ENCODE data around the gene ADAMTS5.

The ADAMTS5 gene

DNA sequence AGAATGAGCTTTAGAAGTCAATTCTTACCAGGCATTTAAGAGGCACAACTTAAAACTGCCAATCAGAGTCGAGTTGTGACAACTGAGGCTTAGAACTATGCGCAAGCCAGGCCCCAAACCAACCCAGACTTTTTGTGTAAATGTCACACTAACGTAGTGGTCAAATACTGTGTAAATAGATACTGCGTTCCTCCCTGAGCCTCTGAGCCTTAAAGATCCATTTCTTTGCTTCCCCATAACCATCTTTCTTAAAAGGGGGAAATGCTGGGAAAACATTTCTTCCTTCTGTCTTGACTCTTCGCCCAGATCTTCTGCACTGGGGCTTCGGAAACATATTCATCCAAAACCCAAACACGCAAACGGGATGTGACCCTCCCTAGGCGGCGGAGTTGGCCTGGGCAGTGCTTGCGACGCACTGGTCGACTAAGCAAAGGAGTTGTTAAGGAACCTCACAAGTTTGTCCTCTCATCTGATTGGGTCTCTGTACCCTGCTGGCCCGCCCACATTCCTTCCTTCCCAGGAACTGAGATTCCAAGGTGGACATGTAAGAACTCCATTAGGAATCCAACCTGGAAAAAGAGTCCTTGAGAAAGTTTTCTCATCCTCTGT, 2.6 kb downstream of the ADAMTS5 start:
- Histone ChIP-seq H2BK120ac (ENCODE audit: low read depth, low read length) (no peak overlapping the region), H3K9ac (ENCODE audit: low read length) (peak overlapping the region; percentile 94), H3K23ac (ENCODE audit: low read length in 2 of 2) (no peak overlapping the region), H3K14ac (ENCODE audit: low read length in 2 of 2) (no peak overlapping the region), H3K18ac (ENCODE audit: low read depth in 1 of 2, low read length in 2 of 2) (no peak overlapping the region), H3K4me2 (ENCODE audit: low read length, poor library complexity, severe bottlenecking) (peak overlapping the region; percentile 33), H3K4me1 (ENCODE audit: control insufficient read depth, insufficient read depth, low read depth, low read length) (peaks cover 1% of the 10 kb centered on the region), H3K36me3 (ENCODE audit: control insufficient read depth in 1 of 2, insufficient read depth in 2 of 2, low read depth in 1 of 2, low read length in 2 of 2) (peaks cover 5 to 9% of the 10 kb centered on the region in 2 experiments), H4K91ac (ENCODE audit: low read length) (no peak overlapping the region), H3K27me3 (ENCODE audit: control insufficient read depth in 1 of 2, insufficient read depth in 1 of 2, low read length in 2 of 2) (no peaks in the 10 kb centered on the region), H3K9me3 (ENCODE audit: control insufficient read depth, low read length) (no peaks in the 10 kb centered on the region), H2BK5ac (ENCODE audit: low read depth, low read length, poor library complexity, severe bottlenecking) (no peak overlapping the region), H3K27ac (ENCODE audit: low read length, poor library complexity, severe bottlenecking) (peak overlapping the region; percentile 47), H4K8ac (ENCODE audit: low read length) (no peak overlapping the region), H3K4ac (ENCODE audit: low read depth in 1 of 2, low read length in 2 of 2) (no peak overlapping the region), H3K4me3 (ENCODE audit: insufficient read depth in 1 of 2, low read depth in 1 of 2, low read length in 2 of 2) (peak overlapping the region; percentile 52 to 86), H2BK12ac (ENCODE audit: low read length in 2 of 2) (no peak overlapping the region), H2AK5ac (ENCODE audit: low read length, severe bottlenecking) (peak overlapping the region; percentile 18), H3K79me1 (replicated peaks; ENCODE audit: low read length, poor library complexity, severe bottlenecking) (peaks cover 8% of the 10 kb centered on the region), H2BK15ac (ENCODE audit: low read depth, poor library complexity, severe bottlenecking) (no peak overlapping the region), H2AFZ (ENCODE audit: low read depth, low read length) (no peak overlapping the region)
- peak; percentile 39 for DNase-seq
- WGBS = 85% methylated on average over 14 of the region's 14 CpGs

GRCh38 chr21:26962621-26963181, 4.2 kb downstream of the ADAMTS5 start:
- Histone ChIP-seq H4K91ac (ENCODE audit: low read length) (no peak overlapping the region), H3K23ac (ENCODE audit: low read length in 2 of 2) (no peak overlapping the region), H3K4me1 (ENCODE audit: control insufficient read depth, insufficient read depth, low read depth, low read length) (peaks cover 1% of the 10 kb centered on the region), H3K27ac (ENCODE audit: low read length, poor library complexity, severe bottlenecking) (no peak overlapping the region), H2BK15ac (ENCODE audit: low read depth, poor library complexity, severe bottlenecking) (no peak overlapping the region), H3K9ac (ENCODE audit: low read length) (peak overlapping the region; percentile 94), H3K4me2 (ENCODE audit: low read length, poor library complexity, severe bottlenecking) (peak overlapping the region; percentile 47), H3K14ac (ENCODE audit: low read length in 2 of 2) (no peak overlapping the region), H3K36me3 (ENCODE audit: control insufficient read depth in 1 of 2, insufficient read depth in 2 of 2, low read depth in 1 of 2, low read length in 2 of 2) (peaks cover 8 to 20% of the 10 kb centered on the region in 2 experiments), H2BK5ac (ENCODE audit: low read depth, low read length, poor library complexity, severe bottlenecking) (no peak overlapping the region), H2AFZ (ENCODE audit: low read depth, low read length) (no peak overlapping the region), H4K8ac (ENCODE audit: low read length) (no peak overlapping the region), H3K79me1 (replicated peaks; ENCODE audit: low read length, poor library complexity, severe bottlenecking) (peaks cover 10% of the 10 kb centered on the region), H2BK120ac (ENCODE audit: low read depth, low read length) (no peak overlapping the region), H3K4ac (ENCODE audit: low read depth in 1 of 2, low read length in 2 of 2) (no peak overlapping the region), H3K18ac (ENCODE audit: low read depth in 1 of 2, low read length in 2 of 2) (no peak overlapping the region), H3K27me3 (ENCODE audit: control insufficient read depth in 1 of 2, insufficient read depth in 1 of 2, low read length in 2 of 2) (no peaks in the 10 kb centered on the region), H3K4me3 (ENCODE audit: insufficient read depth in 1 of 2, low read depth in 1 of 2, low read length in 2 of 2) (peak overlapping the region in 1 of 2 experiments; percentile 86), H2AK5ac (ENCODE audit: low read length, severe bottlenecking) (no peak overlapping the region), H3K9me3 (ENCODE audit: control insufficient read depth, low read length) (no peaks in the 10 kb centered on the region), H2BK12ac (ENCODE audit: low read length in 2 of 2) (peak overlapping the region in 1 of 2 experiments; percentile 25)
- DNase-seq = peak; percentile 11
- WGBS = 100% methylated on average over 2 of the region's 3 CpGs

- 60% methylated on average over 4 of the region's 4 CpGs for WGBS
- H3K4me1 ChIP-seq (ENCODE audit: control insufficient read depth, insufficient read depth, low read depth, low read length) = peaks cover 1% of the 10 kb centered on the region
- H3K36me3 ChIP-seq (ENCODE audit: control insufficient read depth in 1 of 2, insufficient read depth in 2 of 2, low read depth in 1 of 2, low read length in 2 of 2) = peaks cover 9 to 30% of the 10 kb centered on the region in 2 experiments
- no peak overlapping the region for H3K4ac ChIP-seq (ENCODE audit: low read depth in 1 of 2, low read length in 2 of 2)
- H3K79me1 ChIP-seq (replicated peaks; ENCODE audit: low read length, poor library complexity, severe bottlenecking) = peaks cover 10% of the 10 kb centered on the region
- H2BK120ac ChIP-seq (ENCODE audit: low read depth, low read length) = no peak overlapping the region
- DNase-seq = no peak
- no peak overlapping the region for H2BK5ac ChIP-seq (ENCODE audit: low read depth, low read length, poor library complexity, severe bottlenecking)
- no peak overlapping the region for H3K14ac ChIP-seq (ENCODE audit: low read length in 2 of 2)
- no peak overlapping the region for H4K8ac ChIP-seq (ENCODE audit: low read length)
- H3K27ac ChIP-seq (ENCODE audit: low read length, poor library complexity, severe bottlenecking) = no peak overlapping the region
- no peak overlapping the region for H2BK12ac ChIP-seq (ENCODE audit: low read length in 2 of 2)
- no peak overlapping the region for H2AK5ac ChIP-seq (ENCODE audit: low read length, severe bottlenecking)
- no peak overlapping the region for H4K91ac ChIP-seq (ENCODE audit: low read length)
- no peak overlapping the region for H2BK15ac ChIP-seq (ENCODE audit: low read depth, poor library complexity, severe bottlenecking)
- H3K27me3 ChIP-seq (ENCODE audit: control insufficient read depth in 1 of 2, insufficient read depth in 1 of 2, low read length in 2 of 2) = no peaks in the 10 kb centered on the region
- no peak overlapping the region for H3K18ac ChIP-seq (ENCODE audit: low read depth in 1 of 2, low read length in 2 of 2)
- H3K9me3 ChIP-seq (ENCODE audit: control insufficient read depth, low read length) = no peaks in the 10 kb centered on the region
- H3K4me3 ChIP-seq (ENCODE audit: insufficient read depth in 1 of 2, low read depth in 1 of 2, low read length in 2 of 2) = peak overlapping the region in 1 of 2 experiments; percentile 86
- H3K9ac ChIP-seq (ENCODE audit: low read length) = peak overlapping the region; percentile 94
- H3K4me2 ChIP-seq (ENCODE audit: low read length, poor library complexity, severe bottlenecking) = no peak overlapping the region
- H3K23ac ChIP-seq (ENCODE audit: low read length in 2 of 2) = no peak overlapping the region
- no peak overlapping the region for H2AFZ ChIP-seq (ENCODE audit: low read depth, low read length)
Observed at GRCh38 chr21:26961698-26962097, 5.2 kb downstream of the ADAMTS5 start.

DNA sequence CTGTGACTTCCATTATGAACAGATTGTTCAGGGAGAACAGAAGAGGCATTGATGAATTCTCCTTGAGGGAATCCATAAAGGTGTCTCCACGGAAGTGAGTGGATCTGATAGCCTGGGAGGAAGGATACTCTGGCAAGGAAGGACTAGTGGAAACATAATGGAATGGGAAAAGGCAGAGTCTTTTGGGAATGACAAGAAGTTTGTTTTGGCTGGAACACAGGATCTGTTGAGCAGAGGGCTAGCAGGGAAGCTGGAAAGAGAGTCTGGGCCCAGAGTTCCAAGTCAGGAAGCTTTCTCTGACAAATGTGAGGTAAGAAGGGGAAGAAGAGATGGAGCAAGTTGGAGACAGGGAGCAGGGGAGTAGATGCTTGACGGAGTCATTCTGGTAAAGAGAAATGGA, 8.1 kb downstream of the ADAMTS5 start:
- no peak overlapping the region for H3K18ac ChIP-seq (ENCODE audit: low read depth in 1 of 2, low read length in 2 of 2)
- no peak overlapping the region for H3K23ac ChIP-seq (ENCODE audit: low read length in 2 of 2)
- H3K27me3 ChIP-seq (ENCODE audit: control insufficient read depth in 1 of 2, insufficient read depth in 1 of 2, low read length in 2 of 2) = no peaks in the 10 kb centered on the region
- peaks cover 1% of the 10 kb centered on the region for H3K4me1 ChIP-seq (ENCODE audit: control insufficient read depth, insufficient read depth, low read depth, low read length)
- H2AFZ ChIP-seq (ENCODE audit: low read depth, low read length) = no peak overlapping the region
- 86% methylated on average over 2 of the region's 2 CpGs for WGBS
- no peak overlapping the region for H2BK15ac ChIP-seq (ENCODE audit: low read depth, poor library complexity, severe bottlenecking)
- H3K9me3 ChIP-seq (ENCODE audit: control insufficient read depth, low read length) = no peaks in the 10 kb centered on the region
- H3K4ac ChIP-seq (ENCODE audit: low read depth in 1 of 2, low read length in 2 of 2) = no peak overlapping the region
- H3K9ac ChIP-seq (ENCODE audit: low read length) = peak overlapping the region; percentile 4
- no peak overlapping the region for H3K4me2 ChIP-seq (ENCODE audit: low read length, poor library complexity, severe bottlenecking)
- no peak overlapping the region for H2AK5ac ChIP-seq (ENCODE audit: low read length, severe bottlenecking)
- H2BK120ac ChIP-seq (ENCODE audit: low read depth, low read length) = no peak overlapping the region
- no peak overlapping the region for H4K8ac ChIP-seq (ENCODE audit: low read length)
- H2BK5ac ChIP-seq (ENCODE audit: low read depth, low read length, poor library complexity, severe bottlenecking) = no peak overlapping the region
- H3K36me3 ChIP-seq (ENCODE audit: control insufficient read depth in 1 of 2, insufficient read depth in 2 of 2, low read depth in 1 of 2, low read length in 2 of 2) = peaks cover 8 to 44% of the 10 kb centered on the region in 2 experiments
- H3K4me3 ChIP-seq (ENCODE audit: insufficient read depth in 1 of 2, low read depth in 1 of 2, low read length in 2 of 2) = peak overlapping the region in 1 of 2 experiments; percentile 5
- no peak overlapping the region for H4K91ac ChIP-seq (ENCODE audit: low read length)
- H2BK12ac ChIP-seq (ENCODE audit: low read length in 2 of 2) = no peak overlapping the region
- no peak overlapping the region for H3K27ac ChIP-seq (ENCODE audit: low read length, poor library complexity, severe bottlenecking)
- no peak overlapping the region for H3K14ac ChIP-seq (ENCODE audit: low read length in 2 of 2)
- no peak for DNase-seq
- peaks cover 13% of the 10 kb centered on the region for H3K79me1 ChIP-seq (replicated peaks; ENCODE audit: low read length, poor library complexity, severe bottlenecking)
